ENCODE data around the gene EIF2B5. TPM values are rescaled to one million over a fixed set of nuclear protein-coding genes. Genes with fewer than 3 reads are reported as not detected.

The EIF2B5 gene
- total and polyA plus RNA-seq, 9 of the 15 experiments (the other 6 are each of a cell fraction or from before 2014, with no cell fraction given) = 19.1 to 92.4 (median 74.0) TPM

DNA sequence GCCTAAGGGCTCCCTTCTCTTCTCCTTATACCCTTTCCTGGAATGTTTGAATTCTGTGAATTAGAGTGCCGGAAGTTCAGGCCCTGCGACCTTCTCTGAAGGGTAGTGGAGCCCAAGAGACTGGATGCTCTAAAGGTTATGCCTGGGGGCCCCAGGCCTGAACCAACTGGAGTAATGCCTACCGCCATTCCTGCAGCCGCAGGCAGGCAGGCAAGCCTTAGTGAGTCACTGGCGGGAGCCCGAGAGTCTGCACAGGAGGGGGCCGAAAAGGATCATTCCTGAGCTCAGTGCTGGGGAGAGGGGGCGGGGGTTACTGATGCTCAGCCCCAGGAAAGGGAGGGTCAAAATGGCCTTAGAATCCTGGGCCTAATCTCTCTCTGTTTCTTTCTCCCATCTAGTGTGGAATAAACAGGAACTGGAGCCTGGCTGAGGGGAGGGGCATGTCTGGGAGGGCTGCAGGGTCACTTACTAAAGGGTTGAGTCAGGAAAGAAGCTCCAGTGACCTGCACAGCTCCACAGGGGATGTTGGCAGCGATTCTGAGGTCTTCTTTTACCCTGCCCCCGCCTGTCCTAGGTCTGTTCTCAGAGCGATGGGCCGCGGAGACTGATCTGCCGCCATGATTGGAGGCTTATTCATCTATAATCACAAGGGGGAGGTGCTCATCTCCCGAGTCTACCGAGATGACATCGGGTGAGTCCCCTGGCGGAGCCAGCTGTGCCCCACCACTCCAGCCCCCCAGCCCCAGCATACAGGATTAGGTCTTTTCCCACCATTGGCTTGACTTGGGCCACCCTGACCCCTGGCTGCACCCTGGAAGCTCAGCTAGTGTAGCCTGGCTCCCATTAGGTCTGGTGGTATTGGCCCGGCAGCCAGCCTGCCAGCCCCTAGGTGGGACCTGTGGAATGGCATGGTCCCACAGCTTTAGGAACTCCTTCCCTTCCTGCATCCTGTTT is 41.5 kb downstream of the EIF2B5 start:
- no peaks in the 10 kb centered on the region for H3K27me3 ChIP-seq (ENCODE audit: control insufficient read depth in 2 of 2, insufficient read depth in 2 of 2, low read length in 2 of 2)
- TF ChIP-seq ETV1 (tag; conservative IDR thresholded peaks at IDR 0.05; ENCODE audit: low read depth) (peak; percentile 27; the same call in 1 of the 2 replicates), HCFC1 (IDR thresholded peaks at IDR 0.05; ENCODE audit: low read depth, low read length) (peak; percentile 38), THAP12 (CRISPR knock-in tag; IDR thresholded peaks at IDR 0.05) (0 out of 2 replicates have a peak, but pooled peaks have one; percentile 14), POLR2H (tag; IDR thresholded peaks at IDR 0.05; ENCODE audit: low read depth) (peak; percentile 32; the same call in 1 of the 2 replicates), RFX5 (IDR thresholded peaks at IDR 0.05; ENCODE audit: low read depth, low read length) (no peak), GATAD2A (IDR thresholded peaks at IDR 0.05) (0 out of 2 replicates have a peak, but pooled peaks have one; percentile 16), GABPA (tag; conservative IDR thresholded peaks at IDR 0.05; ENCODE audit: low read depth) (peak; percentile 33; the same call in 1 of the 2 replicates), TAF7 (tag; IDR thresholded peaks at IDR 0.05) (no peak), SIN3A (IDR thresholded peaks at IDR 0.05; ENCODE audit: borderline replicate concordance in 2 of 2, control insufficient read depth in 1 of 2, low read depth in 2 of 2, low read length in 2 of 2) (0 out of 4 replicates have a peak, but pooled peaks of 1 of the 2 experiments have one; percentile 11), ZNF146 (CRISPR knock-in tag; IDR thresholded peaks at IDR 0.05; ENCODE audit: unreplicated experiment) (no peak), NELFE (IDR thresholded peaks at IDR 0.05; ENCODE audit: insufficient read depth, insufficient read length) (no peak), ZNF75A (CRISPR knock-in tag; IDR thresholded peaks at IDR 0.05) (no peak), SMARCA4 (IDR thresholded peaks at IDR 0.05) (0 out of 2 replicates have a peak, but pooled peaks have one; percentile 19)
- TF ChIP-seq, protein P1, sequence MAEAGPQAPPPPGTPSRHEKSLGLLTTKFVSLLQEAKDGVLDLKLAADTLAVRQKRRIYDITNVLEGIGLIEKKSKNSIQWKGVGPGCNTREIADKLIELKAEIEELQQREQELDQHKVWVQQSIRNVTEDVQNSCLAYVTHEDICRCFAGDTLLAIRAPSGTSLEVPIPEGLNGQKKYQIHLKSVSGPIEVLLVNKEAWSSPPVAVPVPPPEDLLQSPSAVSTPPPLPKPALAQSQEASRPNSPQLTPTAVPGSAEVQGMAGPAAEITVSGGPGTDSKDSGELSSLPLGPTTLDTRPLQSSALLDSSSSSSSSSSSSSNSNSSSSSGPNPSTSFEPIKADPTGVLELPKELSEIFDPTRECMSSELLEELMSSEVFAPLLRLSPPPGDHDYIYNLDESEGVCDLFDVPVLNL (CRISPR knock-in tag; IDR thresholded peaks at IDR 0.05; ENCODE audit: low read depth) = no peak
- TF ChIP-seq, protein P2, sequence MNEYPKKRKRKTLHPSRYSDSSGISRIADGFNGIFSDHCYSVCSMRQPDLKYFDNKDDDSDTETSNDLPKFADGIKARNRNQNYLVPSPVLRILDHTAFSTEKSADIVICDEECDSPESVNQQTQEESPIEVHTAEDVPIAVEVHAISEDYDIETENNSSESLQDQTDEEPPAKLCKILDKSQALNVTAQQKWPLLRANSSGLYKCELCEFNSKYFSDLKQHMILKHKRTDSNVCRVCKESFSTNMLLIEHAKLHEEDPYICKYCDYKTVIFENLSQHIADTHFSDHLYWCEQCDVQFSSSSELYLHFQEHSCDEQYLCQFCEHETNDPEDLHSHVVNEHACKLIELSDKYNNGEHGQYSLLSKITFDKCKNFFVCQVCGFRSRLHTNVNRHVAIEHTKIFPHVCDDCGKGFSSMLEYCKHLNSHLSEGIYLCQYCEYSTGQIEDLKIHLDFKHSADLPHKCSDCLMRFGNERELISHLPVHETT (CRISPR knock-in tag; conservative IDR thresholded peaks at IDR 0.05 in 1 of 2, IDR thresholded peaks at IDR 0.05 in 1 of 2) = peak in 1 of 2 experiments; percentile 17; a peak in 1 of 4 replicates

More for the DNA sequence above, 41.5 kb downstream of the EIF2B5 start:
- FAIRE-seq (peak; percentile 94), ATAC-seq (peak; percentile 84), DNase-seq (ENCODE audit: extremely low read depth in 1 of 4, low spot score in 3 of 4) (peak; percentile 48 to 90 (median 72))
- H3K9me1 ChIP-seq (ENCODE audit: control insufficient read depth, insufficient read depth, low read length) = no peaks in the 10 kb centered on the region
- WGBS (ENCODE audit: insufficient coverage, low coverage, missing lambda C conversion rate) = 15% methylated on average over 18 of the region's 19 CpGs
- no peak overlapping the region for H2AFZ ChIP-seq (ENCODE audit: low read depth, low read length)
- in situ Hi-C loops (cut with MboI) (no loop called here), intact Hi-C loops (cut with micrococcal nuclease) (no loop called here)
- peak overlapping the region; percentile 82 for H3K27ac ChIP-seq (ENCODE audit: extremely low read depth, low read depth, low read length)
- peak overlapping the region; percentile 89 for H3K4me2 ChIP-seq (ENCODE audit: insufficient read depth, low read length)
- H3K9me3 ChIP-seq (replicated peaks; ENCODE audit: control insufficient read depth, insufficient read depth, low read depth, low read length) = no peaks in the 10 kb centered on the region
- CTCF ChIA-PET (ENCODE audit: low intra/inter-chr PET ratio) = no interaction called here
- H4K20me1 ChIP-seq (replicated peaks; ENCODE audit: control insufficient read depth, insufficient read depth, low read length) = peaks cover 17% of the 10 kb centered on the region
- no TSS peak for BruUV-seq (replicated peaks)
- H3K4me1 ChIP-seq (replicated peaks in 1 of 2; ENCODE audit: control insufficient read depth in 2 of 2, insufficient read depth in 2 of 2, low read length in 2 of 2) = peaks cover 36 to 39% of the 10 kb centered on the region in 2 experiments; a peak in 4 of 5 replicates
- H3K79me2 ChIP-seq (ENCODE audit: control insufficient read depth, insufficient read depth, low read length) = peaks cover 46% of the 10 kb centered on the region
- POLR2A ChIA-PET = interaction anchor here (0.5 to 2.6 kb wide), 9 partner anchors 9 to 1930 kb away, joined by 3 to 20 read pairs (median 3); partner anchors contain the start of gene ABCF3
- H3K36me3 ChIP-seq (ENCODE audit: control insufficient read depth, insufficient read depth, low read length) = peaks cover 70% of the 10 kb centered on the region
- peak overlapping the region; percentile 91 to 100 for H3K9ac ChIP-seq (ENCODE audit: insufficient read depth in 1 of 2, low read depth in 2 of 2, low read length in 2 of 2)
- peak overlapping the region; percentile 81 for H3K4me3 ChIP-seq
